Measurements from ENCODE around the gene FMNL2. TPM values are rescaled to one million over a fixed set of nuclear protein-coding genes. Genes with fewer than 3 reads are reported as not detected.

FMNL2 gene
- total RNA-seq, 2 experiments from 2014 or later = 0.57 to 0.93 TPM

Other genes starting within 250 kb of the FMNL2 start
- gene CACNB4, start 236.1 kb upstream of the FMNL2 start, total RNA-seq = under 1 TPM; 0.08 to 0.10 TPM
- 10 to 100 TPM; 15.8 to 17.5 TPM for gene STAM2, start 159.4 kb upstream of the FMNL2 start, total RNA-seq